CD14-positive monocyte (primary cell): ENCODE results near the gene IFI44L. TPM values are rescaled to one million over a fixed set of nuclear protein-coding genes. Genes with fewer than 3 reads are reported as not detected.
A peak's percentile ranks its signal among the peaks of the same experiment; 100 is the strongest.

Experiments used
- DNase-seq, 3 donors: peaks; one replicate each; pipeline ENCODE4 v3.0.0-alpha.2; 2011 to 2022
- H2AFZ ChIP-seq: 2 replicates; pipeline ENCODE4 v1.6.0; 2012; ENCODE audit warnings: mild to moderate bottlenecking, low read depth, low read length, inconsistent platforms; ENCODE audit not compliant: insufficient read depth, poor library complexity, severe bottlenecking
- H3K27ac ChIP-seq, 2 donors: 1 replicate in 1 of 2; 2 replicates in 1 of 2; pipeline ENCODE4 v1.5.1; 2012 to 2013; ENCODE audit warnings: low read length in 2 of 2, control low read depth in 1 of 2, inconsistent platforms in 1 of 2, low read depth in 1 of 2, mild to moderate bottlenecking in 1 of 2
- H3K27me3 ChIP-seq, 2 donors: one replicate each; pipeline versions ENCODE4 v1.6.0 to v1.6.1; 2011 to 2013; ENCODE audit warnings: low read length in 2 of 2; ENCODE audit not compliant: control insufficient read depth in 2 of 2, insufficient read depth in 2 of 2
- H3K36me3 ChIP-seq, 2 donors: replicated peaks in 1 of 2; 1 replicate in 1 of 2; 2 replicates in 1 of 2; pipeline versions ENCODE4 v1.5.1 to v1.6.1; 2012 to 2013; ENCODE audit warnings: low read length in 2 of 2, control low read depth in 1 of 2, inconsistent platforms in 1 of 2, mild to moderate bottlenecking in 1 of 2; ENCODE audit not compliant: insufficient read depth in 2 of 2, control insufficient read depth in 1 of 2
- H3K4me1 ChIP-seq, 2 donors: 1 replicate in 1 of 2; 2 replicates in 1 of 2; pipeline versions ENCODE4 v1.5.1 to v1.6.1; 2012 to 2013; ENCODE audit warnings: low read length in 2 of 2, control low read depth in 1 of 2, inconsistent platforms in 1 of 2, mild to moderate bottlenecking in 1 of 2, moderate library complexity in 1 of 2; ENCODE audit not compliant: insufficient read depth in 2 of 2, control insufficient read depth in 1 of 2
- H3K4me2 ChIP-seq: replicated peaks from 2 replicates; pipeline ENCODE3; 2012; ENCODE audit warnings: low read length, moderate library complexity, mild to moderate bottlenecking; ENCODE audit not compliant: poor library complexity, severe bottlenecking; ENCODE audit errors: extremely low read depth
- H3K4me3 ChIP-seq, 3 experiments: fragments of 200-600 bp in 1 of 3; sonication (generic) in 1 of 3; replicated peaks in 1 of 3; 1 replicate in 2 of 3; 2 replicates in 1 of 3; pipeline ENCODE4 v1.5.1; 2011 to 2013; ENCODE audit warnings: low read length in 3 of 3, mild to moderate bottlenecking in 3 of 3, control low read depth in 2 of 3, low read depth in 2 of 3, inconsistent platforms in 1 of 3, moderate library complexity in 1 of 3
- H3K79me2 ChIP-seq: 2 replicates; pipeline ENCODE4 v1.6.0; 2012; ENCODE audit warnings: mild to moderate bottlenecking, control low read depth, inconsistent platforms, low read length, moderate library complexity; ENCODE audit not compliant: insufficient read depth
- H3K9ac ChIP-seq: 2 replicates; pipeline ENCODE4 v1.6.0; 2017; ENCODE audit warnings: low read length, mild to moderate bottlenecking; ENCODE audit not compliant: insufficient read depth, poor library complexity, severe bottlenecking
- H3K9me3 ChIP-seq, 2 donors: replicated peaks in 1 of 2; 1 replicate in 1 of 2; 2 replicates in 1 of 2; pipeline versions ENCODE4 v1.5.1 to v1.6.1; 2012 to 2013; ENCODE audit warnings: low read length in 2 of 2, control low read depth in 1 of 2; ENCODE audit not compliant: control insufficient read depth in 1 of 2, insufficient read depth in 1 of 2
- H4K20me1 ChIP-seq: 2 replicates; pipeline ENCODE4 v1.6.0; 2012; ENCODE audit warnings: mild to moderate bottlenecking, low read length, control low read depth, moderate library complexity; ENCODE audit not compliant: insufficient read depth
- H3K27ac Mint-ChIP-seq, 7 donors: one replicate each; pipeline ENCODE4 v1.8.0; 2020; ENCODE audit warnings: mild to moderate bottlenecking in 7 of 7, mixed read lengths in 7 of 7, moderate library complexity in 6 of 7, inconsistent platforms in 2 of 7
- H3K27me3 Mint-ChIP-seq, 3 donors: one replicate each; pipeline ENCODE4 v1.8.0; 2021 to 2022; ENCODE audit warnings: low read depth in 3 of 3, mild to moderate bottlenecking in 3 of 3, mixed read lengths in 3 of 3, moderate library complexity in 3 of 3, inconsistent platforms in 1 of 3
- H3K36me3 Mint-ChIP-seq, 2 donors: one replicate each; pipeline ENCODE4 v1.8.0; 2020; ENCODE audit warnings: mixed read lengths in 2 of 2, inconsistent platforms in 1 of 2, mild to moderate bottlenecking in 1 of 2
- H3K4me1 Mint-ChIP-seq: one replicate; pipeline ENCODE4 v1.8.0; 2020; ENCODE audit warnings: mild to moderate bottlenecking, mixed read lengths
- H3K4me3 Mint-ChIP-seq, 2 donors: one replicate each; pipeline ENCODE4 v1.8.0; 2020; ENCODE audit warnings: mild to moderate bottlenecking in 2 of 2, mixed read lengths in 2 of 2, moderate library complexity in 1 of 2
- H3K9me3 Mint-ChIP-seq, 7 donors: one replicate each; pipeline ENCODE4 v1.8.0; 2020 to 2022; ENCODE audit warnings: mixed read lengths in 7 of 7, mild to moderate bottlenecking in 6 of 7, moderate library complexity in 6 of 7, inconsistent platforms in 2 of 7
- CTCF ChIP-seq: fragments of 200-600 bp; IDR thresholded peaks from one replicate; pipeline ENCODE4 v1.8.0; 2022; ENCODE audit warnings: antibody characterized with exemption, mild to moderate bottlenecking
- WGBS: methylation state at CpG from one replicate; pipeline ENCODE4 v1.1.5; 2013; ENCODE audit warnings: missing lambda C conversion rate; ENCODE audit not compliant: insufficient coverage; 5-methylcytosine and 5-hydroxymethylcytosine counted together
- intact Hi-C, 2 donors: fragments of 100-400 bp; cut with micrococcal nuclease; formaldehyde crosslinking; loops; one replicate each; pipeline versions ENCODE4 v1.15.0 to v1.15.1; 2023
- polyA plus RNA-seq, 3 donors: library from polyadenylated mRNA; depleted of rRNA in 1 of 3; unstranded in 2 of 3; stranded (reverse) in 1 of 3; fragments of 300-500 nt in 2 of 3; fragments of >200 nt in 1 of 3; fragmentation: Illumina TruSeq in 2 of 3; gene quantifications; 1 replicate in 2 of 3; 2 replicates in 1 of 3; pipeline ENCODE4 v1.2.3, GENCODE V29; 2012 to 2021

IFI44L gene
- polyA plus RNA-seq, 3 donors = 8.6 to 17.4 (median 11.0) TPM

- no peak overlapping the region for H3K4me3 Mint-ChIP-seq
- Histone ChIP-seq H3K79me2 (no peaks in the 10 kb centered on the region), H3K9me3 (no peaks in the 10 kb centered on the region), H3K9ac (no peak overlapping the region), H3K27ac (no peak overlapping the region), H2AFZ (no peak overlapping the region), H3K4me3 (no peak overlapping the region), H4K20me1 (no peaks in the 10 kb centered on the region), H3K4me2 (no peak overlapping the region), H3K36me3 (no peaks in the 10 kb centered on the region), H3K27me3 (no peaks in the 10 kb centered on the region), H3K4me1 (no peaks in the 10 kb centered on the region)
- H3K9me3 Mint-ChIP-seq = no peaks in the 10 kb centered on the region
- H3K27ac Mint-ChIP-seq = no peak overlapping the region
- H3K27me3 Mint-ChIP-seq = peaks cover 2 to 4% (median 4%) of the 10 kb centered on the region in 3 donors
- DNase-seq = no peak
- no peak for TF ChIP-seq CTCF
- intact Hi-C loops = loop anchor here in 1 of 2 donors (10.0 kb wide), 1 partner anchor 471 kb away; no protein-coding TSS in a partner anchor
- H3K4me1 Mint-ChIP-seq = no peaks in the 10 kb centered on the region
- 85% methylated on average over 2 of the region's 2 CpGs for WGBS
- no peaks in the 10 kb centered on the region for H3K36me3 Mint-ChIP-seq
These were observed 14.0 kb upstream of the IFI44L start for GRCh38 chr1:78606274-78606673.

GRCh38 chr1:78607334-78607927 is 12.8 kb upstream of the IFI44L start:
- 100% methylated on average over 2 of the region's 5 CpGs for WGBS

More at GRCh38 chr1:78607334-78607927, 12.8 kb upstream of the IFI44L start:
- H3K9ac ChIP-seq = no peak overlapping the region
- intact Hi-C loops = loop anchor here in 1 of 2 donors (10.0 kb wide), 1 partner anchor 473 kb away; no protein-coding TSS in a partner anchor
- no peaks in the 10 kb centered on the region for H3K9me3 Mint-ChIP-seq
- no peaks in the 10 kb centered on the region for H3K4me1 Mint-ChIP-seq
- H3K4me3 Mint-ChIP-seq = no peak overlapping the region
- DNase-seq = no peak
- peaks cover 0 to 4% (median 3%) of the 10 kb centered on the region in 3 donors for H3K27me3 Mint-ChIP-seq
- H3K27me3 ChIP-seq = no peaks in the 10 kb centered on the region
- TF ChIP-seq CTCF = peak; percentile 30
- no peaks in the 10 kb centered on the region for H4K20me1 ChIP-seq
- no peaks in the 10 kb centered on the region for H3K79me2 ChIP-seq
- H3K9me3 ChIP-seq = no peaks in the 10 kb centered on the region
- H3K27ac Mint-ChIP-seq = no peak overlapping the region
- H2AFZ ChIP-seq = no peak overlapping the region
- H3K36me3 Mint-ChIP-seq = no peaks in the 10 kb centered on the region
- no peaks in the 10 kb centered on the region for H3K4me1 ChIP-seq
- H3K27ac ChIP-seq = no peak overlapping the region
- H3K36me3 ChIP-seq = no peaks in the 10 kb centered on the region
- H3K4me3 ChIP-seq = no peak overlapping the region
- no peak overlapping the region for H3K4me2 ChIP-seq
